GM21529 (cell line): ENCODE measurements around the gene TBCK.

ENCODE experiments used
- ATAC-seq: cut with Tn5 transposase; IDR thresholded peaks from one replicate; pipeline ENCODE4 v1.9.1; 2021; ENCODE audit not compliant: unreplicated experiment

Gene TBCK

DNA sequence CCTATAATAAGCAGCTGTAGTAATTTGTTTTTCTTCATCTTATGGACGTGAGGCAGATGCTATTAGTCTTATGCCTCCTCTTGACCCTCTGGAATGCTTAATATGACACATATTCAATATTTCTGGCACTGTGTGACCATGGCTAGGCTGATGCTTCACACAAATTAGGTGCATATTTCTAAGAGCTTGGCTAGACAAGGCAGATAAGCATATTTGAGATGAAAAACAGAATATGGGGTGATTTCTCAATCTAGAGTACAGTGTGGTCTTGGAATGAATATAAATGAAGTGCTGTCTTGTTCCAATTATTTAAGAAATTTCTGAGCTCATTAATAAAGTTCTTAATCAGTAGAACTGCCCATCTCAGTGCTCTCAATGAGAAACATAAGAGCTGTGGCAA is 264.5 kb downstream of the TBCK start:
- ATAC-seq, result no peak

DNA sequence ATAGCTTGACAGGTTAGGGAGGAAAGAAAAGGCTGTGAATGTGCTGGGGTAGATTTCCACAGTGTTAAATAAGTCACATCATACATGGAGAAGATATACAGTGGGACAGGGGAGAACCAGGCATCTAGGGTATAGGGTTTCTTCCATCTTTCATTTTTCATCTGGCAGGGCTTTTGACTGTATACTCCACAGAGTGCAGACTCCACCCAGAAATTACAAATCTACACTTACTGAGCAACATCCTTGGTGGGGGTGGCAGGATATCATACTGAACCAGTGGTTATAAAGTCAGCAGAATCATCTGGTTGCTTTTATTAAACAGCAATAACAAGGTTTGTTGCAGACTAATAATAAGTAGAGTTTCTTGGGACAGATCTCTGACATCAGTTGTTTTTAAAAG is 266.5 kb downstream of the TBCK start:
- ATAC-seq, result no peak

DNA sequence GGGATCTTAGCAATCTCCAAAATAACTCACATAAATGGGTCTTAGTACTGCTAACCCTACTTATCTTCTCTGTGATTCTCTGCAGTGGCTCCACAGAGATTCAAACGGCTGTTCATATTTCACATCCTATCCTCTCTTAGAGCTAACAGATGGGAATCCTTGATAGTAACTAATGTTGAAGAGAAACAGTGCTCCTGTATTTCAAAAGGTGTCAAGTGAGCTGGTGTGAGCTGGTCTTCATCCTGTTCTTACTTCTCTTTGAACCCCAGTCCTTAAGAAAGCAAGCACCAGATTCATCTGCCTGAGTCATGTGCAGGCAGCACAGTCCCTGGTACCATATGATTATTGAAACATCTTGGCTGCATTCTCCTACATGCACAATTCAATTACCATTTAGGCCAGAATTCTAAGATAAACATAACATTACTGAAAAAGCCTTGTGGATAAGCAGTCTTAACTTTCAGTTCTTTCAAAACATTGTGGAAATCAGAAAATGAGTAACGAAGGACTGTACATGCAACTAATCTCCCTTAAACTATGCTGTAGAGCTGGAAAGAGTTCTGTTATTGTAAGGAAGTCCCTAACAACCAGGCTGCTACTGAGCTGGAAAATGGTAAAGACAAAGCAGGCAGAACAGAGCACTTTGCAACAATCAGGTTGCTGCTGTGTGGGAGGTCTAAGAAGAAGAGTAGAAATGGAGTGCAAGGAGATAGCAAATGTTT is 267.6 kb downstream of the TBCK start:
- ATAC-seq, result no peak

DNA sequence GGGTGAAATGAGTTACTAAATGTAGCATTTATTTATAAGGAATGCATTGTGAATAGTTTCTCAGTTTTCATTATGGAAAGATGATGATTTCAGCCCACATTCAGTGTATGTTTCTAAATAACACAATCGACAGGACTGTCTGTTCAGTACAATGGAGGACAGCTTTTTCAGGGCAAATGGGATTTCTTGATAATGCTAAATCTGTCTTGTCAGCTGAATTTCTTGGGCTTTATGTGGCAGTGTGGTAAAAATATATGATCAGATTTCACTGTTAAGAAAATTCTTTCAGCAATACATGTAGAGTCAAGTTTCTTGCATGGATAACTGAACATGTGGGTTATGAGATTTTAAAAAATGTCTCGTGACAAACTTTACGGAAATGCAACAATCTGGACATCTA is 269.9 kb downstream of the TBCK start:
- no peak for ATAC-seq

DNA sequence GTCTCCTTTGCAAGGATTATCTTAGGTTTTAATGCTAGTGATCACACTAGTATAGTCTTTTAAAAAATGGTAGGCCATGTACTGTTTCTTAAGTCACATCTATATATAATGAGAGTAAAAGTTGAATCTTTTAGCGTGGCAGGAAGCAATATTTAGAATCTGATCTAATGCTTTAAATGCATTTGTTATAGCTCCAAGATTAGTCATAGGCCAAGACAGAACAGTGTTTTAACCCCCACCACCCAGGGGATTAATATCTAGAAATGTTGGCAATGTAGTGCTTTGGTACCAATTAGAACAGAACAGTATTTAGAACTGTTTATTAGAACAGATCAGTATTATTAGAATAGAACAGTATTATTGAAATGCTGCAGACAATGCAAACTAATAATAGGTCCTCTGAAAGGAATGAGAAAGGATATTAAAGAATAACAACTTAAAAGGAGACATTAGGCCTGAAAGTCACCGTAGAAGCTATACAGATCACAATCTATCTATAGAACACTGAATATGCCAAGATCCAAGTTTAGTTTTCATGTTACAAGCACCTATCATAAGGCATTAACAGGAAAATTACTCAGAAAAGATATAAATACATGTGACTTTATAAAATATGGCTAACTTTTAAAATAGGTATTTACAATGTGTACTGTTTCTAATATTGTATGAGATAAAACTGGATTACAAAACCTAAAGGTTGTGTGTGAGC is 274.6 kb downstream of the TBCK start:
- ATAC-seq, result no peak

DNA sequence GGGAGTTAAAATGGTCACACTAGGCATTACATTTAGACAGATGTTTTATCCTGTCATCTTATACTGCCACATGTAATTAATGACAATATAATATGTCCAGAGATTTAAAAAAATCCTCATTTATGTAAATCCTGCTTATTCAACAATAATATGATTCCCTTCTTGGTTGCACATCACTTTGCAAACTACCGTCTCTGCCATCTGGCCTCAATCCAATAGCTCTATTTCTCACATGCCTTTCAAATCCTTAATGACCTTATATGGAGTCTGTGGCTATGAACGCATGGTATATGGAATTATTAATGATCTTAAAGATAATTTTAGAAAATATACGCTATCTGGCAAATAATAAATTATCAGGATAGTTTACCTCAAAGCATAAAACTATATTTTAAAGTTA is 276.2 kb downstream of the TBCK start:
- ATAC-seq, result no peak

DNA sequence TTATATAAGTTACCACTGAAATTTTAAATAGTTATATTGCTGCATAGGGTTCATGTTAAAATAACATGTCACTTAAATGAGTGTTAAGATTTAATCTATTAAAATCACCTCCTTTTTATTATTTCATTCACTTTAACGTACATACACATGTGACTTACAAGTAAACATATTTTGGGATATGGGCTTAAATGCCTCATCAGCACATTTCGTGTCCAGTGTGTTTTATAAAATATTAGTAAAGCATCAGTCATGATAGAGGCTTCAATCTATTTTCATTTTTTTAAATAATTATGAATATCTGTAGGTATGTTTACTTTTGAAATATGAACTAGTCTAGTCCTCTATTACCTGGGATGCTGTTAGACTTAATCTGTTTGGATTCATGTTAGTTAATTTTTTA is 277.1 kb downstream of the TBCK start:
- ATAC-seq, result no peak

DNA sequence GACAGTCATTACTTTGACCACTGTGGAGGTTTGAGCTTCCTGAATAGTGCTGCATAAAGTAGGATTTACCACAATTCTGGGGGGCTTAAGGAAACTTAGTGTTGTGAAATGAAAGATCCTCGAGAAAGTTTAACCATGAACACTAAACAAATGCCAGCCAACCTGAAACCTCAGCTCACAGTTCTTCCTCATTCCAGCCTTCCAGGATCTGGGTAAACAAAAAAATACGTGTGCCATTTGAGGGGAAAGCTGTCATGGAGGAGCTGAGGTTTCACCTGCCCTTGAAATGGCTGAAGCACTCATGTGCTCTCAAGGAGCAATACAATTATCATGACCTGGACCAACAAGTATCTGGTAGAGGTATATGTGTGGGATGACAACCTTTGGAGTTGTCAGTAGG is 278.0 kb downstream of the TBCK start:
- ATAC-seq, result no peak

DNA sequence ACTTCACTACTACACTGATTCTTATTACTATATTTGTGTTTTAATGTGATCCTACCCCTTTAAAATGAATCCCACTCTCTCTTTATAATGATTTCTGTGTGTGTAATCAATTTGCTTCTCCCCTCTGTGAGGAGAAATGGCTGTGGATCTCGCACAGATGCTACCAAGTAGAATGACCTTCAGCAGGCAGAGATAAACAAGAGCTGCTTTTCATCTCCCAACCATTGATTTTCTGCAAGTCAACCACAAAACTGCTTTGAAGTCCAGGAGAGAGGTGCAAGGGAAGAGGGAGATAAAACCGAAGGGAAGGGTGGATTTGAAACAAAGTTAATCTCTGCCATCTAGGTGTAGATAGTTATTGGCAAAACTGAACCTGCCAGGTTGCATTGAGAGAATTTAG is 279.2 kb downstream of the TBCK start:
- ATAC-seq, result no peak

DNA sequence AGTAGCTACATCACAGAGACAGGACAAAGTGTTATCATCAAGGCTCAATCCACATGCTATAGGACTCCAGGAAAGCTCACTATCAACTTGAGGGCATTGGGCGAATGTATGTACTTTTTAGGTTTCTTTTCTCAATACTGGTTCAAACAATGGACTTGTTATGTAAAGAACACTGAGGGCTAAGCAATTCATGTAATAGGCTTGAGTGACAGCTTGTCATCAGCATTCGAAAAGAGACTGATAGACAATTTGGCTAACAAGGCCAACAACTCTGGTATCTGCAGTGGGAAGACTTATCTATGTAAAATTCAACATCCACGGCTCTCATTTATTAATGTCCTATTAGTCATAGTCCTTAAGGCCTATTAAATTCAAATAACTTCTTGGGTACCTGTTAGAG is 279.7 kb downstream of the TBCK start:
- ATAC-seq, result no peak

DNA sequence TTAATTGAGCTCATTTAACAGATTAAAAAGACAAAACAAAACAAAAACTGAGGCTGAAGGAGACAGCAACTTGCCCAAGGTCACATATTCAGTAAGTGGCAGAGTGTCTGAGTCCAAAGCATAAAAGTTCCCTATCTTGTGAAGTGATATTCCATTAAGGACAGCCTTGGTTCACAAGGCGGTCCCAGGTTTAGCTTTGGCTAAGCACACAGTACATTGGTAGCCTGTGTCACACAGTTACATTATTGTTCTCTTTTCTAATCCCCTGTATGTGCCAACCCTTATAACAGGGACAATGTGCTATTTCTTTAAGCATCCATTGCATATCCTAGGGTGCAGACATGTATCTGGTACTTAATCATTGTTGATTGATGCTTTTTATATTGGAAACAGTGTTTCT is 280.8 kb downstream of the TBCK start:
- ATAC-seq, result no peak

DNA sequence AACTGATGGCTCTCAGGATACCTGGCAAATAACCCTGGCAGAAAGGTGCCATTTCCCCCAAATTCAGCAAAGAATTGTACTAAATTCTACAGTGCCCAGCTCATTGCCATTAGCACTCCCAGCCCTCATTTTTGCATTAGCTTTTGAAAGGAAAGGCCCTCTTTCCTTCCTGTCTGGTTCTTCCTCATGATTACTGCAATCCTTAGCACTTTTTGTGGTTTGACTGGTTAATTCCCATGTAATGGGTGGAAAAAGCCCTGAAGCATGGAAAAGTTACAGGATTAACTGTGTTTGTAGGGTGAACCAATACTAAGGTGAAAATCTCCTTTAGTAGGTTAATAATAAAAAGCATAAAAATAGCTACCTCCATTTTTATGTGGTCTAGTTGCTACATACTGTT is 281.3 kb downstream of the TBCK start:
- ATAC-seq, result no peak

DNA sequence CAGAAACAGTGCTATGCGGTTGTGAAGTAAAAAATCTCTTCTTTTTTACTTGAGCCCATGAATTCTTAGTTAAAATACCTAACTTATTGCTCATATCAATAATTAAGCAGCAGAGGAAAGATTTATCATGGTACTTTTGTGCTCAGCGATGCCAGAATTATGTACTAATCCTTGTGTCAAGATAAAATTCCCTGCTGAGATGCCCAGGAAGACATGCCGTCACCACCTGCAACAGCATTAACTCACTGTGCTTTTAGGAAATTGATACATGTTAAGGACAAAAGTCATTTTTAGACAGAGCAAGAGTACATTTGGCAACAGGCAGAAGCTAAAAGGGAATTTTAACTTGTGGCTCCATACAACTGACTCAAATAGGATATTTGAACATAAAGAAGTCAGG is 281.8 kb downstream of the TBCK start:
- no peak for ATAC-seq

DNA sequence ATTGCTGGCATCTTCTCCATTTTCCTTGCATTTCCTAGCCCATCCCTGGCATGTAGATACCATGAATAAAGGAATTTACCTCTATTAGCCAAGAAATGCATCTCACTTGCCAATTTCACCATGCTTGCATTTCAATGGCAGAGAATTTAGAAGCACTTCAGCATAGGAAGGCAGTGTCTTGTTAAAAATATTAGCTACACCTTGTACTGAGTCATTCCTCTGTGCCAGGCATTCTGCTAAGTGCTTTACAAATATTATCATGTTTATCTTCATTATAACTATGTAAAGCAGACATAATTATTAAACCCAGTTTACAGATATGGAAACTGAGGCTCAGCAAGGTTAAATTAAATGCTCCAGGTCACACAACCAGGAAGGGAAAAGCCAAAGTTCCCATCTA is 282.5 kb downstream of the TBCK start:
- no peak for ATAC-seq

DNA sequence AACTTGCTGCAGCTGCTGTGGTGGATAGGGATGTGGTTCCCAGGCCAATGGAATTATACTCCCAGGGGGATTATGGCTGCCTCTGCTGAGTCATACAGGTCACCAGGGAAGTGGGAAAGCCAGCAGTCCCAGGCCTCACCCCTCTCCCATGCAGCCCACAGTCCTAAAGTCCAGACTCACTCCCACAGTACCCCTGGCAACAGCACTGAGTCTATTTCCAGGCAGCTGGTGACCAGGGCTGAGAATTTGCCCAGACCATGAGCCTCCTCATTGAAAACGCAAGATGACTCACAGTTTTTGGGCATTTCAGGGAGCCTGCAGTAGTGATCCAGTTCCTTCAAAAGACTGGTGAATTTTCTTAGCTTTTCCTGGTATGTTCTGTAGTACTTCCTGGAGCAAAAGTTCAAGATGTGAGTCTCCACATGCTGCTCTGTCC is 283.1 kb downstream of the TBCK start:
- no peak for ATAC-seq

DNA sequence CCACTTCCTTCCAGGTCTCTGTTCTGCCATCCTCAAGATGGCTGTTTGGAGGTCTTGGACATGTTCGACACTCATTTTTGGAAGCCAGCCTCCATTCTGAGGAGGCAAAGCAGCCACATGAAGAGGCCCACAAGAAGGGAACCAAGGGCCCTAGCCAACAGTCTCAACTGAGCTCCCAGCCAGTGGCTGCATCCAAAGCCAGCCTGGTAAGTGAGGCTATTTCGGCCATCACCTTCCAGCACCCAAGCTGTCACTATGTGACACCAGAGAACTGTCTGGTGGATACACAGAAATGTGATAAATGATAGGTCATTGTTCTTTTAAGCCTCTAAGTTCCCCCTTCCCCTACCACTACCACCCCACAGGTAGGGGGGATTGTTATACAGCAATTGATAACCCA is 293.6 kb downstream of the TBCK start:
- ATAC-seq, result no peak

DNA sequence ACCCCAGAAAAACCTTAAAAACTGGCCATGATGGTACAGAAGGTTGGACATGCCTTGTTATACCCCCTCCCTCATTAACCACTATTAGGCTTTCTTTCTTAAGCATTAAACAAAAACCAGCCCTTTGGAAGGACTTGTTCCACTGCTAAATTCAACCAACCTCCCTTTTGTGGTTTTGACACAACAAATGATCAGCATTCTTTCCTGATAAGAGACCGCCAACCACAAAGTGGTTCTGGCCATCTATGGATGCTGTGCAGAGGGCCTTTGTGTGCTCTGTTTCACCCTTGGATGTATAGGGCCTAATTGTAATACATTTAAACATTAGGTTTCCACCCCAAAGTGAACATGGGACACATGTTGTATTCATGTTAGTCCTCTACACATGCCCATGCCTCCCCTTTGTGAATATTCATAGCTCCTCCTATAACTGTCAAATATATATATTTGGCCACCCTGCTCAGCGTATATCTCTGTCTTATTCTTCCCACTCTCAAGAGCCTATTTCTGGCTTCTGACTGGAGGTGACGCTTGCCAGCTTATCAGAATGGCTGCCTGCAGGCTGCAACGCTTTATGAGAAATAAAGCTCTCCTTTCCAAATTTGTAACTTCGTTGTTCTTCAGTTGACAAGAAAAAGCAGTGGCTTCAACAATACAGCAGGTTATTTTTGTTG is 294.1 kb downstream of the TBCK start:
- no peak for ATAC-seq

DNA sequence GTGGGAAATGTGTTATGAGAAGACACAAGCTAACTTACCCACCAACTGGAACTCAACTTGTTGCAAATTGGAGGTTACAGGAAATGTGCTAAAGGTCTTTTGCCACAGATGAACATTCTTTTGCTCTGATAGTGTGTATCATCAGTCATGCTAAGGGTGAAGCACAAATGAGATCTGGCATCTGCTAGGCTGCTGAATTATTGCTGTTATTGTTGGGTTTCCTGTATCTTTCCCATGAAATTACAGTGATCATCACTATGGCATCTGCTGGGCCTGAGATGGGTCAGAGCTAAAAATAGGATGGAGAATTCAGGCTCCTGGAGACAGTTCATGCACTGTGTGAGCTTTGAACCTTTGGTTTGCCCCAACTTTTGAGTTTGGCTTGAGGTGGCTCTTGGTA is 296.2 kb downstream of the TBCK start:
- ATAC-seq, result no peak

DNA sequence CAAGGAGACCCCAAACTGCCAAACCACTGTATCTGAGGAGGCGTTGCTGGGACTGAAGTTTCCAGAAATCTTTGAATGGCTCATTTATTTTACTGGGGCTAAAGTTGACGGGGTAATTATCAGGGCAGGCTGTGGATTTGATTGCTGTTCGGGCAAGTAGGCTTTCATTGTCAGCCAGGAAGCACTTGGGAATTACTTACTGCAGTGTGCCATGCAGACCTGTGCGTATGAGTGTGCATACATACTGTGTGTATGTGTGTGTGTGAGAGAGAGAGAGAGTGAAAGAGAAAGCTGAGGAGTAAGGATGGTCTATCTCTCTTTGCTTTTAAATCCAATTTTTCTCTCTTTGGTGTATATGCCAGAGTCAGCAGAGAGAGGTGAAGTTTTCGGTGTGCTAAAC is 298.0 kb downstream of the TBCK start:
- no peak for ATAC-seq

DNA sequence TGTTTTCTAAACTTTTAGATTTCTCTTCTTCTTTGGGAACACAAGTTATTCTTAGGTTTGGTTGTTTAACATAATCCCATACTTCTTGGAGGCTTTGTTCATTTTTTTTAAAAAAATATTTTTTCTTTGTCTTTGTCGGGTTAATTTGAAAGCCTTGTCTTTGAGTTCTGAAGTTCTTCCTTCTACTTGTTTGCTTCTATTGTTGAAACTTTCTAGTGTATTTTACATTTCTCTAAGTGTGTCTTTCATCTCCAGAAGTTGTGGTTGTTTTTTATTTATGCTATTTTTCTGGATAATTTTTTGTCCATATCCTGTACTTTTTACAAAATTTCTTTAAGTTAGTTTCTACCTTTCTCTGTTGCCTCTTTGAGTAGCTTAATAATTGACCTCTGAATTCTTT is 304.6 kb downstream of the TBCK start:
- ATAC-seq, result no peak

DNA sequence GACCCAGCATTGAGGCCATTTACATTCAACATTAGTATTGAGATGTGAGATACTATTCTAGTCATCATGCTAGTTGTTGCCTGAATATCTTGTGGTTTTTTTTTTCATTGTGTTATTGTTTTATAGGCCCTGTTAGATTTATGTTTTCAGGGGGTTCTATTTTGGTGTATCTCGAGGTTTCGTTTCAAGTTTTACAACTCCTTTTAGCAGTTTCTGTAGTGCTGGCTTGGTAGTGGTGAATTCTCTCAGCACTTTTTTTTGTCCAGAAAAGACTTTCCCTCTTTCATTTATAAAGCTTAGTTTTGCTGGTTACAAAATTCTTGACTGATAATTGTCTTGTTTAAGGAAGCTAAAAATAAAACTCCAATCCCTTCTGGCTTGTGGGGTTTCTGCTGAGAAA is 305.2 kb downstream of the TBCK start:
- no peak for ATAC-seq

DNA sequence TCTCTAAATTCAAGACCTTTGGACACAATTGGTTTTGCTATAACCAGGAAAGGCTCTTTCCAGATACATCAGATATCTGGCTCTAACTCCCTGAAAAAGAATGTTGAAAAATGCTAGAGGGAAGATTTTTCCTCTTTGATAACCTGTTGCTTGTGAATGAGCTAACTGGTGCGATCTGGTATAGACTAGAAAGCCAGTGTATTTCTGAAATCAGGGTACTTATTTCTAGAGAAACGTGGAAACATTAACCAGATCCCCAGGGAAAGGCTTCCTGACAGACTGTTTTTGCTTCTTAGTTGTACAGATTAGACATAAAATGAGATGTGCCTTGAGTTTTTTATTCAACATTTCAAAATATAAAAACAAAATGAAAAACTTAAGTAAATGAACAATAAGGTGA is 313.0 kb downstream of the TBCK start:
- no peak for ATAC-seq
